DOHH2 (cell line): ENCODE measurements around the gene IGFL2.

ENCODE experiments used
- H3F3A ChIP-seq: fragments of 200-600 bp; sonication (generic), shearing (Covaris generic); 2 replicates; pipeline ENCODE4 v1.6.0; 2016; ENCODE audit warnings: antibody characterized with exemption, mild to moderate bottlenecking; ENCODE audit not compliant: control insufficient read depth, insufficient read depth
- H3K27ac ChIP-seq: fragments of 200-600 bp; sonication (generic); 2 replicates; pipeline ENCODE4 v1.5.1; 2014; ENCODE audit warnings: low read depth, mild to moderate bottlenecking, low read length, moderate library complexity
- H3K27me3 ChIP-seq: fragments of 200-600 bp; sonication (generic); 2 replicates; pipeline ENCODE4 v1.6.1; 2014; ENCODE audit warnings: mild to moderate bottlenecking, low read length, mixed read lengths; ENCODE audit not compliant: control insufficient read depth
- H3K36me3 ChIP-seq: fragments of 200-600 bp; sonication (generic); 2 replicates; pipeline ENCODE4 v1.6.1; 2014; ENCODE audit warnings: mild to moderate bottlenecking, low read length, moderate library complexity, mixed read lengths; ENCODE audit not compliant: control insufficient read depth
- H3K4me1 ChIP-seq: fragments of 200-600 bp; sonication (generic); 2 replicates; pipeline ENCODE4 v1.6.1; 2014; ENCODE audit warnings: mild to moderate bottlenecking, low read length, mixed read lengths; ENCODE audit not compliant: control insufficient read depth
- H3K4me2 ChIP-seq: fragments of 200-600 bp; sonication (generic); 2 replicates; pipeline ENCODE4 v1.6.0; 2014; ENCODE audit warnings: mild to moderate bottlenecking, low read length, moderate library complexity
- H3K4me3 ChIP-seq: fragments of 200-600 bp; sonication (generic); 2 replicates; pipeline ENCODE4 v1.5.1; 2014; ENCODE audit warnings: mild to moderate bottlenecking, low read length, mixed read lengths
- H3K79me2 ChIP-seq: fragments of 200-600 bp; sonication (generic); 2 replicates; pipeline ENCODE4 v1.6.1; 2014; ENCODE audit warnings: mild to moderate bottlenecking, low read length, mixed read lengths; ENCODE audit not compliant: control insufficient read depth
- H3K9me2 ChIP-seq: fragments of 200-600 bp; sonication (generic); replicated peaks from 2 replicates; pipeline ENCODE4 v1.6.1; 2014; ENCODE audit warnings: mild to moderate bottlenecking, low read length, mixed read lengths; ENCODE audit not compliant: control insufficient read depth
- H3K9me3 ChIP-seq: fragments of 200-600 bp; sonication (generic); 2 replicates; pipeline ENCODE4 v1.6.1; 2014; ENCODE audit warnings: antibody characterized with exemption, low read length, mixed read lengths; ENCODE audit not compliant: control insufficient read depth, insufficient read depth
- H4K20me1 ChIP-seq: fragments of 200-600 bp; sonication (generic); 2 replicates; pipeline ENCODE4 v1.6.0; 2014; ENCODE audit warnings: low read depth, mild to moderate bottlenecking, antibody characterized with exemption, low read length, moderate library complexity; ENCODE audit not compliant: control insufficient read depth, insufficient read depth
- EZH2phosphoT487 ChIP-seq: fragments of 200-600 bp; sonication (generic); IDR thresholded peaks from 2 replicates; pipeline ENCODE4 v1.6.1; 2017; ENCODE audit warnings: borderline replicate concordance, mild to moderate bottlenecking, antibody characterized with exemption, low read length, moderate library complexity, mixed read lengths
- TF ChIP-seq, protein P1 (sequence below): fragments of 200-600 bp; sonication (generic); IDR thresholded peaks from one replicate; pipeline ENCODE4 v1.5.1; 2014; ENCODE audit warnings: antibody characterized with exemption, mild to moderate bottlenecking, low read depth, low read length; ENCODE audit not compliant: poor library complexity, severe bottlenecking

IGFL2 gene

DNA sequence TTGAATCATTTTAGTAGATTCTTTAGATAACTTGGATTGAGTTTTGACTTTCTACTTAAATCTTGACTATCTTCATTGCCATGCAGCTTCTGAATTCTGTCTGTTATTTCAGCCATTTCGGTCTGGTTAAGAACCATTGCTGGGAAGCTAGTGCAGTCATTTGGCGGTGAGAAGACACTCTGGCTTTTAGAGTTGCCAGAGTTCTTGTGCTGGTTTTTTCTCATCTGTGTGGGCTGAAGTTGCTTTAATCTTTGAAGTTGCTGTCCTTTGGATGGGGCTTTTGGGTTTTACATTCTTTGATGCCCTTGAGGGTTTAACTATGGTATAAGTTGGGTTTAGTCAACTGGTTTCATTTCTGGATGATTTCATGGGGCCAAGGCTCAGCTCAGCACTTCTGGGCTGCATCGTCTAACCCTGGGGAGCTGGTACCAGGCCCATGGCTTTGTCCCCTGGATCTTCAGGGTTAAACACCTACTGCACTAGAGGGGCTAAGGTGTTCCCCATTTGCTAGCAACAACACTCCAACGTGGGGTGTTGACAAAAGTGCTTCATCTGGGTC is 10.0 kb upstream of the IGFL2 start:
- Histone ChIP-seq H3K9me2 (no peaks in the 10 kb centered on the region), H3K27ac (no peak overlapping the region), H3K36me3 (no peaks in the 10 kb centered on the region), H3F3A (no peaks in the 10 kb centered on the region), H3K9me3 (no peaks in the 10 kb centered on the region), H3K4me3 (no peak overlapping the region), H3K27me3 (peaks cover 3% of the 10 kb centered on the region), H4K20me1 (no peaks in the 10 kb centered on the region), H3K4me2 (no peak overlapping the region), H3K4me1 (no peaks in the 10 kb centered on the region), H3K79me2 (no peaks in the 10 kb centered on the region)
- TF ChIP-seq, protein P1, sequence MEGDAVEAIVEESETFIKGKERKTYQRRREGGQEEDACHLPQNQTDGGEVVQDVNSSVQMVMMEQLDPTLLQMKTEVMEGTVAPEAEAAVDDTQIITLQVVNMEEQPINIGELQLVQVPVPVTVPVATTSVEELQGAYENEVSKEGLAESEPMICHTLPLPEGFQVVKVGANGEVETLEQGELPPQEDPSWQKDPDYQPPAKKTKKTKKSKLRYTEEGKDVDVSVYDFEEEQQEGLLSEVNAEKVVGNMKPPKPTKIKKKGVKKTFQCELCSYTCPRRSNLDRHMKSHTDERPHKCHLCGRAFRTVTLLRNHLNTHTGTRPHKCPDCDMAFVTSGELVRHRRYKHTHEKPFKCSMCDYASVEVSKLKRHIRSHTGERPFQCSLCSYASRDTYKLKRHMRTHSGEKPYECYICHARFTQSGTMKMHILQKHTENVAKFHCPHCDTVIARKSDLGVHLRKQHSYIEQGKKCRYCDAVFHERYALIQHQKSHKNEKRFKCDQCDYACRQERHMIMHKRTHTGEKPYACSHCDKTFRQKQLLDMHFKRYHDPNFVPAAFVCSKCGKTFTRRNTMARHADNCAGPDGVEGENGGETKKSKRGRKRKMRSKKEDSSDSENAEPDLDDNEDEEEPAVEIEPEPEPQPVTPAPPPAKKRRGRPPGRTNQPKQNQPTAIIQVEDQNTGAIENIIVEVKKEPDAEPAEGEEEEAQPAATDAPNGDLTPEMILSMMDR, result no peak
- TF ChIP-seq EZH2phosphoT487, result no peak

DNA sequence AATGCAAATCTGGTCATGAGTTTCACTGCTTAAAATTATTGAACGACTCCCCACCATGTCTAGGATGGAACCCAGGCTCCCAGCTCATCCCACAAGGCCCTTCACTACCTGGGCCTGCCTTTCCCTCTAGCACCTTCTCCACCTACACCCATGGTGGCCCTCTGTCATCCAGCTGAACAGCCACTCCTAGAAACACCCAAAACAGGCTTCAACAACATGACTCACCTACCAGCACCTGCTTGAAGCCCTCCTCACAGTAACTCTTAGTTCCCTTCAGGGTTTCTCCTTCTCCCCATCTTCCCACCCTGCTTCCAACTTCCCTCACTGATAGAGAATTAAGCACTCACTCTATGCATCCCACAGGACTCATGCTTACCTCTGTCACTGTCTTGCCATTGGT is 6.6 kb upstream of the IGFL2 start:
- Histone ChIP-seq H3K4me2 (no peak overlapping the region), H3K27me3 (peaks cover 12% of the 10 kb centered on the region), H3F3A (no peaks in the 10 kb centered on the region), H3K4me1 (no peaks in the 10 kb centered on the region), H3K27ac (no peak overlapping the region), H3K36me3 (no peaks in the 10 kb centered on the region), H4K20me1 (no peaks in the 10 kb centered on the region), H3K4me3 (no peak overlapping the region), H3K9me2 (no peaks in the 10 kb centered on the region), H3K9me3 (no peaks in the 10 kb centered on the region), H3K79me2 (no peaks in the 10 kb centered on the region)
- TF ChIP-seq EZH2phosphoT487, result no peak
- TF ChIP-seq, protein P1, result no peak

DNA sequence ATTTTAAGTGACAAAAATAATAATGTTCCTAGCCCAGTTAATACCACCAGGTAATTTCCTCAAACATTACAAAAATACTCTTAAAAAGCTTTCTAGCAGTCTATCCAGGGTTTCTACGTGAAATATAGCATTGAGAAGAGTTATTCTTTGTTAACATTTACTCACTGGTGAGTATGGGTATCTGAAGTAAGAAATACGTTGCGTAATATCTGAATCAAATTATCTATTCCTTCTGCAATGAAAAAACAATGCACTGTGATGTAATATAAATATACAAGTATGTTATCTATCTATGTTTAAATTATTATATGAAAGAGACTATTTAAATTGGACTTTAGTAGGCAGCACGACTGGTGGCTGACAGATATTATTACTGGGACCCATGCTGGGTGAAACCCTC is 5.7 kb upstream of the IGFL2 start:
- peaks cover 19% of the 10 kb centered on the region for H3K27me3 ChIP-seq
- H3F3A ChIP-seq, result no peaks in the 10 kb centered on the region
- H3K9me3 ChIP-seq, result no peaks in the 10 kb centered on the region
- H3K4me3 ChIP-seq, result no peak overlapping the region
- no peak for TF ChIP-seq EZH2phosphoT487
- TF ChIP-seq, protein P1, result no peak
- no peaks in the 10 kb centered on the region for H3K4me1 ChIP-seq
- H3K9me2 ChIP-seq, result no peaks in the 10 kb centered on the region
- no peaks in the 10 kb centered on the region for H3K36me3 ChIP-seq
- H3K27ac ChIP-seq, result no peak overlapping the region
- H4K20me1 ChIP-seq, result no peaks in the 10 kb centered on the region
- H3K79me2 ChIP-seq, result no peaks in the 10 kb centered on the region
- H3K4me2 ChIP-seq, result no peak overlapping the region
